Aorta (tissue), 4 donors: ENCODE measurements around the gene SCARB2. TPM values are rescaled to one million over a fixed set of nuclear protein-coding genes. Genes with fewer than 3 reads are reported as not detected.

Source experiments
- polyA plus RNA-seq, 2 donors: library from polyadenylated mRNA; stranded (reverse); fragments of 200-250 nt; gene quantifications; one replicate each; pipeline ENCODE4 v1.2.3, GENCODE V29; 2013
- total RNA-seq, 2 donors: library from RNA; stranded (reverse); fragmentation: NEBNext Ultra II Directional; extraction: Animal tissue kit (Norgen Biotek cat#: 25700); gene quantifications; one replicate each; pipeline ENCODE4 v1.2.1, GENCODE V29; 2021
- donor health status: healthy with polysubstance abuse.
- donor health status: Bipolar disorder and iron deficiency.
- donor health status: DM: no; HTN: no; CAD: no.
- donor health status: DM: yes; HTN: yes; CAD: no.

The SCARB2 gene
- total and polyA plus RNA-seq, 4 donors, result 44.3 to 154 (median 106) TPM

Other genes with a start within 250 kb of the SCARB2 start
- gene SDAD1, start 222.9 kb downstream of the SCARB2 start, total RNA-seq, result 10 to 100 TPM; 30.2 to 36.5 TPM
- 10 to 100 TPM; 16.0 to 17.2 TPM for gene SDAD1, start 222.9 kb downstream of the SCARB2 start, polyA plus RNA-seq
- gene CXCL9, start 206.3 kb downstream of the SCARB2 start, total RNA-seq, result 1 to 10 TPM; 1.2 to 1.6 TPM
- gene CXCL9, start 206.3 kb downstream of the SCARB2 start, polyA plus RNA-seq, result 1 to 10 TPM in 1 of 2 donors, under 1 TPM in 1; 0.38 to 4.4 TPM
- gene CXCL10, start 190.3 kb downstream of the SCARB2 start, total RNA-seq, result 1 to 10 TPM; 1.8 to 2.6 TPM
- gene CXCL10, start 190.3 kb downstream of the SCARB2 start, polyA plus RNA-seq, result 1 to 10 TPM in 1 of 2 donors, not detected in 1; 7.8 TPM
- gene CXCL11, start 177.8 kb downstream of the SCARB2 start, total RNA-seq, result under 1 TPM; 0.23 to 0.45 TPM
- 1 to 10 TPM in 1 of 2 donors, under 1 TPM in 1; 0.46 to 2.3 TPM for gene CXCL11, start 177.8 kb downstream of the SCARB2 start, polyA plus RNA-seq
- gene ART3, start 139.1 kb downstream of the SCARB2 start, total RNA-seq, result under 1 TPM; 0.68 to 0.81 TPM
- not detected for gene ART3, start 139.1 kb downstream of the SCARB2 start, polyA plus RNA-seq
- 10 to 100 TPM; 38.8 to 45.5 TPM for gene NUP54, start 65.4 kb downstream of the SCARB2 start, total RNA-seq
- gene NUP54, start 65.4 kb downstream of the SCARB2 start, polyA plus RNA-seq, result 10 to 100 TPM; 19.8 to 24.3 TPM
- 1 to 10 TPM; 1.8 to 2.4 TPM for gene FAM47E, start 37.9 kb upstream of the SCARB2 start, total RNA-seq
- 1 to 10 TPM; 1.2 to 1.9 TPM for gene FAM47E, start 37.9 kb upstream of the SCARB2 start, polyA plus RNA-seq
- gene STBD1, start 92.9 kb upstream of the SCARB2 start, total RNA-seq, result 10 to 100 TPM; 11.6 to 16.8 TPM
- 10 to 100 TPM in 1 of 2 donors, 1 to 10 TPM in 1; 7.4 to 11.9 TPM for gene STBD1, start 92.9 kb upstream of the SCARB2 start, polyA plus RNA-seq
- 1 to 10 TPM; 1.6 to 1.9 TPM for gene CCDC158, start 207.3 kb upstream of the SCARB2 start, total RNA-seq
- gene CCDC158, start 207.3 kb upstream of the SCARB2 start, polyA plus RNA-seq, result 1 to 10 TPM in 1 of 2 donors, under 1 TPM in 1; 0.63 to 1.2 TPM
- gene SHROOM3, start 221.4 kb upstream of the SCARB2 start, total RNA-seq, result 100 to 1,000 TPM in 1 of 2 donors, 10 to 100 TPM in 1; 51.3 to 173 TPM
- gene SHROOM3, start 221.4 kb upstream of the SCARB2 start, polyA plus RNA-seq, result 10 to 100 TPM; 14.1 to 14.3 TPM